CMK (cell line): ENCODE results near the gene CDR2L.
A peak's percentile ranks its signal among the peaks of the same experiment; 100 is the strongest.
"Not testable (repeated sequence)": the region's sequence is repeated elsewhere in the genome, so short reads cannot be mapped to it uniquely, and the experiment has no call there.

Experiments used
- DNase-seq: peaks from one replicate; pipeline ENCODE4 v3.0.0-alpha.2; 2010; ENCODE audit warnings: low read depth

The CDR2L gene

DNA sequence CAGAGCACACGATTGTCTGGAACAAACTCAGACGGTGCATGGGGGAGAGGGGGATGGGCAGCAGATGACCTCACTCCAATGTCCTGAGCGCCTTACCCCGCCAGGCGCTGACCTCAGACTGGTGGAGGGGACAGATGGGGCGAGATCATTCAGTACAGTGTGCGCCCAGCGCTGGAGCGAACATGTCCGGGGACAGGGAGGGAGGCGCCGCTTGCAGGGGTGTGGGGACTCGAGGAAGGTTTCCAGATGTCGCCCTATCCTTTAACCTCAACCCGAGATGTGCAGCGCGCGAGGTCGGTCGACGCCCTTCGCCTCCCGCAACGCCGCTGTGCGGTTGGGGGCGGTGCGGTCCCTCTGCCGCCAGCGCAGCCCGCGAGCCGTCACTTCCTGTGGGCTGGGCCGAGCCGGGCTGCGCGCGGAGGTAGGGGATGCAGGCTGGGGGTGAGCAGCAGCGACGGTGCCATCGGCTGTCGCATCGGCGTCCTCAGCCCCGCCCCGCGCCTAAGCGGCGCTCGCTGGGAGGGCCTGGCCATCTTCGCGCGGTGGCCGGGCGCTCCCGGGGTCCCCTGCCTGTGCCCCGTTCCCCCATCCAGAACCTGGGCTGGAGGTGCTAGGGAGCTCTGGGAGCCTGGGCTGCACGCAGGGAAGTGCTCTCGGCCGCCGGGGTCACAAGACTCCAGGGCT, 5.3 kb upstream of the CDR2L start:
- peak; percentile 54 for DNase-seq

DNA sequence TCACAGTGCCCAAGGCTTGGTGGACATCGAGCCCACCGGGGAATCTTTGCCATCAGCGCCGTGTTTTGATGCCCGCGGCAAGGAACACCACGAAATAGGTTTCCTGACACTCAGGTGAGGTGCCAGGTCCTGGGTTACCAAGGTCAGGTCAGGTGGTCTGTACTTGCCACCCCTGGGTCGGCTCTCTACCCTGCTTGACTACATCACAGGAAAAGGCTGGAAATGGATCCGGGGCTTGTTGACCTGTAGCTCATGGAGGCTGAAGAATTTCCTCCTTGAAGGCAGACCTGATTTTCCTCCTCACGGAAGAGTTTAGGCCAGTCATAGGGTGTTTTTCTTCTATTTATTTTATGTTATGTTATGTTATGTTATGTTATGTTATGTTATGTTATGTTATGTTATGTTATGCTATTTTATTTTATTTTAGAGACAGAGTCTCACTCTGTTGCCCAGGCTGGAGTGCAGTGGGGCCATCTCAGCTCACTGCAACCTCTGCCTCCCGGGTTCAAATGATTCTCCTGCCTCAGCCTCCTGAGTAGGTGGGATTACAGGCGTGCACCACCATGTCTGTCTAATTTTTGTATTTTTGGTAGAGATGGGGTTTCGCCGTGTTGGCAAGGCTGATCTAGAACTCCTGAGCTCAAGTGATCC, 4.6 kb upstream of the CDR2L start:
- not testable (repeated sequence) for DNase-seq

DNA sequence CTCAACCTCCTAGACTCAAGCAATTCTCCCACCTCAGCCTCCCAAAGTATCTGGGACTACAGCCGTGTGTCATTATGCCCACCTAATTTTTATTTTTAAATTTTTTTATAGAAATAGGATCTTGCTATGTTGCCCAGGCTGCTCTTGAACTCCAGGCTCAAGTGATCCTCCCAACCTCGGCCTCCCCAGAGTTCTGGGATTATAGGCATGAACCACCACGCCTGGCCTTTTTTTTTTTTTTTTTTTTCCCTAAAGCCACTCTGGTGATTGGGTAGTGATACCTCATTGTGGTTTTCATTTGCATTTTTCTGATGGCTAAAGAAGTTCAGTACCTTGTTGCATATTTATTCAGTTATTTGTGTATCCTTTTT, 1.2 kb upstream of the CDR2L start:
- DNase-seq, result no peak

DNA sequence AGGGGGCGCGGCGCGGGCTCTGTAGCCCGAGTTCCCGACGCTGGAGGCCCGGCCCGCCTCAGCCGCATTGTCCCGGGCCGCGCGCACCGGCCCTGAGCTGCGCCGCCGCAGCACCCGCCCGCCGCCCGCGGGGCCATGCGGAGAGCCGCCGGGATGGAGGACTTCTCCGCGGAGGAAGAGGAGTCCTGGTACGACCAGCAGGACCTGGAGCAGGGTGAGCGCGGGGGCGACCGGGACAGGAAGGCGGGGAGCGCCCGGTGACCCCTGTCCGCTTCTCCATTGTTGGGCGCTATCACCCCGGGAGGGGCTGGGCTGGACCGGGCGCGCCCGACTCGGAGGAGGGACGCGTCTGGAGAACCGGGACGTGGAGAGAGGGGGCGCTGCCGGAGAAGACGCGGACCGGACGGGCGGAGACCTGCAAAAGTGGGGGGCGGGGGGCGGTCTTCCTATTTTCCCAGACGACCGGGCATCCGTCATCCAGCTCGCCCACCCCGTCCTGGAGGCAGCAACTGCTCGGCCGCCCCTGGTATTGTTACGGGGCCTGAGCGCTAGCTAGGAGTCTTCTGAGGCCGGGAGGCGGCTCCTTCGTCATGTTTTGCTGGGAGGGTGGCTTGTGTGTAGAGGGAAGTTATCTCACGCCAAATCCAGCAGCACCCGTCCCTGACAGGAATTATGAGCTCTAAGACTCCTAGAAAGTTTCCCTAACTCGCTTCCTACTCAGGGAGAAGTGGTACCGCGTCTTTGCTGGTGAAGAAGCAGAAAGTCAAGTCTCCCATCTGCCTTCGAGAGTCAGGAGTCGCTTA, 678 bp downstream of the CDR2L start:
- peak; percentile 24 for DNase-seq

- no peak for DNase-seq
These were observed 3.2 kb downstream of the CDR2L start for GRCh38 chr17:74990581-74991105.

GRCh38 chr17:74992223-74992622, 4.8 kb downstream of the CDR2L start:
- DNase-seq, result no peak

- DNase-seq, result no peak
These were observed 7.0 kb downstream of the CDR2L start for GRCh38 chr17:74994440-74994839.

DNA sequence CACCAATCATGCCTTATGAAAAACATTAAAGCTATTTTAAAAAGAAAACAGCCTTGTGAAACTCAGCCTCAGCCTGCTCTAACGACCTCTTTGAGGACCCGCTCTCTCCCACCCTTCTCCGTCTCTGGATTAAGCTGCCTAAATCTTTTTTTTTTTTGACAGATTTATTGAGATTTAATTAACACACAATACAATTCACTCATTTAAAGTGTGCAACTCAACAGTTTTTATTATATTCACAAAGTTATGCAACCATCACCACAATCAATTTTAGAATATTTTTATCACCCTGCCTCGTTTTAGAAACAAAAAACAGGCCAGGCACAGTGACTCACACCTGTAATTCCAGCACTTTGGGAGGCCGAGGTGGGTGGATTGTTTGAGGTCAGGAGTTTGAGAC, 8.4 kb downstream of the CDR2L start:
- DNase-seq, result no peak

- no peak for DNase-seq
These were observed 11.4 kb downstream of the CDR2L start for GRCh38 chr17:74998783-74999182.

DNA sequence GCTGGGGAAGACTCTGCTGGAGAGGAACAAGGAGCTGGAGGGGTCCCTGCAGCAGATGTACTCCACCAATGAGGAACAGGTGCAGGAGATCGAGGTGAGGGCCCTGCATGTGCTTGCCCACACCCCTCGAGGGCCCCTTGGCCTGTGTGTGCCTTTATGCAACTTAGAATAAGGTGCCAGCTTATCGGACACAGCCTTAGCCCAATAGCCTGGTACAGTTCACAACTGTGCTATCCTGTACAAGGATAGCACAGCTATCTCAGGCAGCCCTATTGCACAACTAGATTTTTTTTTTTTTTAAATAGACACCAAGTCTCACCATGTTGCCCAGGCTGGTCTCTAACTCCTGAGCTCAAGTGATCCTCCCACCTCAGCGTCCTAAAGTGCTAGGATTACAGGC, 12.1 kb downstream of the CDR2L start:
- DNase-seq, result no peak

- DNase-seq, result no peak
These were observed 14.7 kb downstream of the CDR2L start for GRCh38 chr17:75001915-75002843.

GRCh38 chr17:75003070-75003956, 15.9 kb downstream of the CDR2L start:
- DNase-seq, result no peak

GRCh38 chr17:75003957-75004355, 16.5 kb downstream of the CDR2L start:
- no peak for DNase-seq

DNA sequence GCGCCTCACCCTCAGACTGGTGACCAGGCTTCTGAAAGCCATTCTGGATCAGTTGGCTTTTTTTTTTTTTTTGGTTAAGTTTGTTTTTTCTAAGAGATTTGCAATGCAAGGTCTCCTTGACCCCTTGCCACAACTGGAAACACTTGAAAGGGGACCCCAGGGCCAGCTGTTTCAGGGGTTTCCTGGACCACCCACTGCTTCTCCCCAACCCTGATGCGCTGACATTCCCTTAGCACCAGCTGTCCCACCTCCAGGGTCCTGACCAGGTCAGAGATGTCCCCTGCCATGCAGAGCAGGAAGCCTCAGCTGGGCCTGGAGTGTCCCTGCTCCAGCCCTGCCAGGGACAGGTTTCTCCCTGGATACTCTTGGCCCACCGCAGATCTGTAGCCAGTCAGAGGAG, 16.9 kb downstream of the CDR2L start:
- DNase-seq, result no peak

- no peak for DNase-seq
These were observed 17.9 kb downstream of the CDR2L start for GRCh38 chr17:75005291-75005690.

DNA sequence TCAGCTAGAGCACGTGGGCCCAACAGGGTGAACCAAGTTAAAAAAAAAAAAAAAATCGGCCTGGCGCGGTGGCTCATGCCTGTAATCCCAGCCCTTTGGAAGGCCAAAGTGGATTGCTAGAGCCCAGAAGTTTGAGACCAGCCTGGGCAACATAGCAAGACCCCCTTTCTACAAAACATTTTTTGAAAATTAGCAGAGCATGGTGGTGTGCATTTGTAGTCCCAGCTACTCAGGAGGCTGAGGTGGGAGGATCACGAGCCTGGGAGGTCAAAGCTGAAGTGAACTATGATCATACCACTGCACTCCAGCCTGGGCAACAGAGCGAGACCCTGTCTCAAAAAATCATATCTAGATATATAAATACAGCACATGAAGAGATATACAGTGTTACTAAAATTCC, 18.7 kb downstream of the CDR2L start:
- DNase-seq, result not testable (repeated sequence)

GRCh38 chr17:75006653-75007052, 19.2 kb downstream of the CDR2L start:
- peak; percentile 32 for DNase-seq

DNA sequence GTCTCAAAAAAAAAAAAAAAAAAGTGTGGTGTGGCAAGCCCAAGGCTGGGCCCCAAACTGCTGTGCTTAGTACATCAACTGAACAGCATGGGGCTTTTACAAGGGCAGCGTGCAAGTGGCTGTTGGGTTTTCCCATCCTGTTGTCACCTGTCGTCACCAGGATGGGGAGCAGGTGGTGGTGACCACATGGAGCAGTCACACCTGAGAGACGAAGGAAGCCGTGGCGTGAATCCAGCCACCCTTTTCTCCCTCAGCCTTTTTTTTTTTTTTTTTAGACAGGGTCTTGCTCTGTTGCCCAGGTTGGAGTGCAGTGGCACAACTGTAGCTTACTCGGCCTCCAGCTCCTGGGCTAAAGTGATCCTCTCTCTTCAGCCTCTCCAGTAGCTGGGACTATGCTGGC, 20.9 kb downstream of the CDR2L start:
- no peak for DNase-seq

DNA sequence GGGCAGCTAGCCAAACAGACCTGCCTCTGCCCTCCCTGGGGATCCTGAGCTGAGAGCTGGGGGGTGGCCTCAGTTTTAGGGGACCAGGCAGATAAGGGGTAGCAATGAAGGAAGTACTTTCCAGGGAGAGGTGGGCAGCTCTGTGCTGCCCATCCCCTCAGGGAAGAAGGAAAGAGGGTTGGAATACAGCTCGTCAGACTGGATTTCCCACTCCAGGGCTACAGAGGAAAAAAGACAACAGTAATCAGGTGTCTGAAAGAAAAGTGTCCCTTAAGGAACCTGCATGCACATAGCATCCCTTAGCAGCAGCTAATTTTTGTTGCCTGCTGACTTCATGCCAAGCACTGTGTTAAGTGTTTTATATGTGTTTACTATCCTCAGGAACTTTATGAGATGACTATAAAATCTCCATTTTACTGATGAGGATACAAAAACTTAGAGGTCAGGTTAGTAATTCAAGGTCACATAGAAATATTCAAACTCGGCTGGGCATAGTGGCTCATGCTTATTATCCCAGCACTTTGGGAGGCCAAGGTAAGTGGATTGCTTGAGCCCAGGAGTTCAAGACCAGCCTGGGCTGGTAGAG, 21.8 kb downstream of the CDR2L start:
- DNase-seq, result no peak

- no peak for DNase-seq
These were observed 23.4 kb downstream of the CDR2L start for GRCh38 chr17:75010683-75011400.
